ENCODE measurements around the gene CIBAR2. TPM values are rescaled to one million over a fixed set of nuclear protein-coding genes. Genes with fewer than 3 reads are reported as not detected.
"Not testable (repeated sequence)": the region's sequence is repeated elsewhere in the genome, so short reads cannot be mapped to it uniquely, and the experiment has no call there.

The CIBAR2 gene
- total and polyA plus RNA-seq, 4 experiments from 2014 or later: not detected

DNA sequence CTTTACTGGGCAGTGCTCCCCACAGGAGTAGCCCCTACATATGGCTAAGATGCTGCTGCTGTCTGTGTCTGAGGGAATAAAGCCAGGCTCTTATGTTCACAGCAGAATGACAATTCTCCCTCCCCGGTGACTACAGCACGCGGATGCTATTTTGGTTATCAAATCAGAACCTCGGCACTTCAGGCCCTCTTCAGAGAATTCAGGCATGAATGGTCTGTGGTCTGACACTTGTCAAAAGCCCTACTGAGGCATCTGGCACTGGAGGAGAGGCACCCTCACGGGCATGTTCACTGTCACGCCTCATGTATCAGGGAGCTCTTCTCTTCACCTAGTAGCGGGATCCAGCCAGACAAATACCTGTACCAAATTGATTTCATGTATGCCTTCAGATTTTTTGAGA, 54.3 kb downstream of the CIBAR2 start:
- H3K4me3 Mint-ChIP-seq: peak overlapping the region in 4 of 8 donors; percentile 5 to 71 (median 50)
- H3K4me1 ChIP-seq (ENCODE audit: insufficient read depth, low read length): peaks cover 43% of the 10 kb centered on the region
- H3K27me3 Mint-ChIP-seq: no peaks in the 10 kb centered on the region

DNA sequence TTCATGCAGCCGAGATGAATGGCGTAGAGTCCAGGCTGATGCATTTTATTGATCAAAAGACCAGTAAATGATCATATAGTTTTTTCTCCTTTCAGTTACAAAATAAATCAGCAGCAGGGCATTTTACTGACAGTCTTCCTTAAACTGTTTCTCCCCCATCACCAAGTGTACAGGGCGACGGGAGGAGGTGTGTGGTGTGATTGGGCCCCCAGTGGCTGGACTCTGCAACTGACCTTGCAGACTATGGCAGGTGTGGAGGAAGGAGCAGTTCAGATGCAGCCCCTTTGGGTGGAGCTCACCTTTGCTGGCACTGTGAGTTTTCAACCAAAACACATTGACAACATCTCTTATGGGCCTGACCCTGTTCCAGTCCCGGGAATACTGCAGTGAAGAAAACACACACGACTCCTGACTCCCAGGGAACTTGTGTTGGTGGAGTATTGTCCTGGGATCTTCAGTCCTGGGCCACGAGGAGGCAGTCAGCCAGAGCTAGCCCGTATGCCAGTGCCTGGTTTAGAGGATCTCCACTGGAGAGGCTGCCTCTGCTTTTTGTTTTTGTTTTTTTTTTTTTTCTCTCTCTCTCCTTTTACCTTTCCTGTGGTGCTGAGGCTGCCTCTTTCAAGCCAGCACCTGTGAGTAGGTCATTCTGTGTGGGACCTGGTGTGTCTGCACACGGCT, 54.9 kb downstream of the CIBAR2 start:
- CTCF ChIA-PET (ENCODE audit: partially characterized antibody): interaction anchor here (0.6 to 2.9 kb wide), 7 partner anchors 14 to 106 kb away, joined by 3 to 41 read pairs (median 5); partner anchors contain the start of gene ZDHHC7
- Histone ChIP-seq H3K4me3 (ENCODE audit: low read length in 2 of 2) (no peak overlapping the region), H3K4me1 (ENCODE audit: insufficient read depth, low read length) (peaks cover 43% of the 10 kb centered on the region), H3K9me3 (ENCODE audit: control insufficient read depth in 1 of 2, low read length in 2 of 2) (no peaks in the 10 kb centered on the region), H3K27me3 (ENCODE audit: insufficient read depth, low read length) (no peaks in the 10 kb centered on the region), H3K36me3 (ENCODE audit: insufficient read depth, low read length) (no peaks in the 10 kb centered on the region), H3K27ac (ENCODE audit: low read depth, low read length) (peak overlapping the region; percentile 6)
- H3K27me3 Mint-ChIP-seq: no peaks in the 10 kb centered on the region
- POLR2A ChIA-PET (ENCODE audit: partially characterized antibody): interaction anchor here (0.6 to 3.4 kb wide), 7 partner anchors 9 to 72 kb away, joined by 3 to 28 read pairs (median 4); partner anchors contain the start of genes KIAA0513 and ZDHHC7
- H3K4me1 Mint-ChIP-seq: peaks cover 37 to 50% (median 38%) of the 10 kb centered on the region in 4 donors
- H3K27ac Mint-ChIP-seq: peak overlapping the region; percentile 84 to 98 (median 95)
- peaks cover 0 to 1% of the 10 kb centered on the region in 2 donors for H3K36me3 Mint-ChIP-seq
- H3K4me3 Mint-ChIP-seq: peak overlapping the region in 7 of 8 donors; percentile 44 to 84 (median 56)
- intact Hi-C loops (cut with micrococcal nuclease): no loop called here
- DNase-seq: no peak
- no peaks in the 10 kb centered on the region for H3K9me3 Mint-ChIP-seq

More for the DNA sequence above, 54.3 kb downstream of the CIBAR2 start:
- POLR2A ChIA-PET (ENCODE audit: partially characterized antibody): interaction anchor here (0.9 to 3.1 kb wide), 4 partner anchors 8 to 33 kb away, joined by 3 to 25 read pairs (median 8); partner anchors contain the start of gene KIAA0513
- H3K27me3 ChIP-seq (ENCODE audit: insufficient read depth, low read length): no peaks in the 10 kb centered on the region
- CTCF ChIA-PET (ENCODE audit: partially characterized antibody): interaction anchor here (1.6 to 2.9 kb wide), 3 partner anchors 29 to 63 kb away, joined by 3 to 10 read pairs (median 9); partner anchors contain the start of gene ZDHHC7
- peak overlapping the region; percentile 6 for H3K27ac ChIP-seq (ENCODE audit: low read depth, low read length)
- intact Hi-C loops (cut with micrococcal nuclease): no loop called here
- no peaks in the 10 kb centered on the region for H3K36me3 ChIP-seq (ENCODE audit: insufficient read depth, low read length)
- Mint-ChIP-seq H3K4me1 (peaks cover 37 to 50% (median 39%) of the 10 kb centered on the region in 4 donors), H3K27ac (peak overlapping the region; percentile 81 to 98 (median 95)), H3K9me3 (no peaks in the 10 kb centered on the region), H3K36me3 (peaks cover 0 to 1% of the 10 kb centered on the region in 2 donors)
- H3K4me3 ChIP-seq (ENCODE audit: low read length in 2 of 2): no peak overlapping the region
- no peak for DNase-seq
- H3K9me3 ChIP-seq (ENCODE audit: control insufficient read depth in 1 of 2, low read length in 2 of 2): no peaks in the 10 kb centered on the region

DNA sequence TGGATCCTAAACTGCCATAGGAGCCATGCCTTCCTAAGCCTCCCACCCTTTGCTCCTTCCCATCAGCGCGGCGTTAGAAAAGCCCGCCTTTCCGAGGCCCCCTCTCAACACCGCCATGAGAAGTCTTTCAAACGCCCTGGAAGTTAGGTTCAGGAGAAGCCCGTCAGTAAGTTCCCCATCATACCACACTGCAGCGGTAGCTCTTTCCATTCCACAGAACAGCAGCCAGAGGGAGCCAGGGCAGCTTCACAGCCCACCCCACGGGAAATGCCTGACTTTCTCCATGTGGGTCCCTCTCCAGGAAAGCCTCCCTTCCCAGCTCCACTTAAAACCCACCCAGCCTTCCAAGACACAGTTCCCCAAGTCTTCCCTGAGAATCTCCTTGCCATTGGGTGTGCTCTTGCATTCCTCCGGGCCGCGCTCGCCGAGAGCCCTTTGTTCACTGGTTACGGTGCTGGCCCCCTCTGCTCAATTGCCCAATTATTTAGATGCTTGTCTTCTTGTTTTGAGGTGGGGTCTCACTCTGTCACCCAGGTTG, 56.0 kb downstream of the CIBAR2 start:
- Mint-ChIP-seq H3K27me3 (no peaks in the 10 kb centered on the region), H3K4me1 (peaks cover 34 to 48% (median 39%) of the 10 kb centered on the region in 4 donors), H3K4me3 (peak overlapping the region; percentile 71 to 92 (median 84)), H3K36me3 (peaks cover 0 to under 1% of the 10 kb centered on the region in 2 donors), H3K9me3 (no peaks in the 10 kb centered on the region), H3K27ac (peak overlapping the region; percentile 84 to 98 (median 95))
- Histone ChIP-seq H3K4me1 (ENCODE audit: insufficient read depth, low read length) (peaks cover 43% of the 10 kb centered on the region), H3K9me3 (ENCODE audit: control insufficient read depth in 1 of 2, low read length in 2 of 2) (no peaks in the 10 kb centered on the region), H3K27ac (ENCODE audit: low read depth, low read length) (peak overlapping the region; percentile 57), H3K4me3 (ENCODE audit: low read length in 2 of 2) (peak overlapping the region; percentile 24 to 59), H3K36me3 (ENCODE audit: insufficient read depth, low read length) (no peaks in the 10 kb centered on the region), H3K27me3 (ENCODE audit: insufficient read depth, low read length) (no peaks in the 10 kb centered on the region)
- ChIA-PET POLR2A (ENCODE audit: partially characterized antibody) (interaction anchor here (0.6 to 4.6 kb wide), 13 partner anchors 9 to 302 kb away, joined by 3 to 64 read pairs (median 4); partner anchors contain the start of genes KIAA0513 and ZDHHC7), CTCF (ENCODE audit: partially characterized antibody) (interaction anchor here (0.7 to 2.9 kb wide), 12 partner anchors 13 to 86 kb away, joined by 3 to 41 read pairs (median 5); partner anchors contain the start of gene ZDHHC7)
- intact Hi-C loops (cut with micrococcal nuclease): no loop called here
- DNase-seq: peak in 1 of 5 donors; percentile 11

DNA sequence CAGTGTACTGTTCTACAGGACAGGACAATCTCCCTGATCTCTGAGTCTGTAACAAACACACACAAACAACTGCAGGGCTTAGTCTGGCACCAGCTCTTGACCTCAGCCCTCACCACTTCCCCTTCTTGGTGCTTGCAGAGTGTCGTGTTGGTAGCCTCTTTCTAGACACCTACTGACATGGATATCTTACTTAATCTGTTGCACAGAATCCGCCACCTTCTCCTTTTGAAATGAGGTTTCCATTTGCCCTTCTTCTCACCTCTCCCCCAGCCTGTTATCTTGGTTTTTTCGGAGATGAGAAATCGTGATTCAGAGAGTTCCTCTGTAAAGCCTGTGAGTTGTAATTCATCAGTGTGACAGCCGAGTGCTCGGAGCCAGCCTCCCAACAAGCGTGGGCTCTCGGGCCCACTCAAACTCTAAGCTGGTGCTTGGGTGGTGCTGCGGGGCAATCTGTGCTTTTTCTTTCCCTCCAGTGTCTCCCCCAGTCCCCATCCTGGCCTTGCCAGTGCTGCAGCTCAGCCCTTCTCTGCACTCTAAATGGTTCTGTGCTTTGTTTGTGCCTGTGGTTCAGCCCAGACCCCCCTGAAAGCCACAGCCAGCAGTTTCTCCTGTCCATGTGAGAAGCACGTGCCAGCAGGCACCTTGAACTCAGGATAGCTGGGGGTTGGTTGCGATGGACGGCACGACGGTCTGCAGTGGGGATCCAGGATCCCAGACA, 56.6 kb downstream of the CIBAR2 start:
- ChIA-PET CTCF (ENCODE audit: partially characterized antibody) (interaction anchor here (0.7 to 2.9 kb wide), 11 partner anchors 12 to 85 kb away, joined by 3 to 41 read pairs (median 5); partner anchors contain the start of gene ZDHHC7), POLR2A (ENCODE audit: partially characterized antibody) (interaction anchor here (0.6 to 4.6 kb wide), 16 partner anchors 9 to 536 kb away, joined by 3 to 64 read pairs (median 3); partner anchors contain the start of genes KIAA0513 and ZDHHC7)
- DNase-seq: peak; percentile 81 to 94 (median 85)
- H3K36me3 ChIP-seq (ENCODE audit: insufficient read depth, low read length): no peaks in the 10 kb centered on the region
- H3K4me1 Mint-ChIP-seq: peaks cover 33 to 47% (median 39%) of the 10 kb centered on the region in 4 donors
- no peaks in the 10 kb centered on the region for H3K27me3 Mint-ChIP-seq
- peak overlapping the region; percentile 24 to 59 for H3K4me3 ChIP-seq (ENCODE audit: low read length in 2 of 2)
- H3K27ac ChIP-seq (ENCODE audit: low read depth, low read length): peak overlapping the region; percentile 57
- intact Hi-C loops (cut with micrococcal nuclease): loop anchor here (1.0 kb wide), 3 partner anchors 26 to 44 kb away; partner anchors contain the start of gene ZDHHC7
- no peaks in the 10 kb centered on the region for H3K27me3 ChIP-seq (ENCODE audit: insufficient read depth, low read length)
- H3K27ac Mint-ChIP-seq: peak overlapping the region; percentile 84 to 98 (median 95)
- no peaks in the 10 kb centered on the region for H3K9me3 Mint-ChIP-seq
- H3K4me1 ChIP-seq (ENCODE audit: insufficient read depth, low read length): peaks cover 43% of the 10 kb centered on the region
- H3K9me3 ChIP-seq (ENCODE audit: control insufficient read depth in 1 of 2, low read length in 2 of 2): no peaks in the 10 kb centered on the region
- H3K4me3 Mint-ChIP-seq: peak overlapping the region; percentile 71 to 92 (median 84)
- H3K36me3 Mint-ChIP-seq: no peaks in the 10 kb centered on the region

DNA sequence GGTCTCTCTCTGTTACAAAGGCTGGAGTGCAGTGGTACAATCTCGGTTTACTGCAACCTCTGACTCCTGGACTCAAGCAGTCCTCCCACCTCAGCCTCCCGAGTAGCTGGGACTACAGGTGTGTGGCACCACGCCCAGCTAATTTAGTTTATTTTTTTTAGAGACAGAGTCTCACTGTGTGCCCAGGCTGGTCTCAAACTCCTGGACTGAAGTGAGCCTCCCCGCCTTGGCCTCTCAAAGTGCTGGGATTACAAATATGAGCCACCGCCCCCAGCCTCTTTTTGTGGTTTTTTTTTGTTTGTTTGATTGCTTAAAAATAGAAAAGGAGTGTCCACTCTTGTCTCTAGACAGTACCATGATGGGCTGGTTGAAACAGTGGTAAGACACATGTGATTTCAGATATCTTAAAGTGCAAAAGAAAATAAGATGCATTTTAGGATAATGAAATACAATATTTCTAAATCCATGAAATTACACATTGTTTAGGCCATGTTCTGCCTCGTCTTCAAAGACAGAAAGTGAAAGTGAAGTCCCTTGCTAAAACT, 57.3 kb downstream of the CIBAR2 start:
- H3K4me3 Mint-ChIP-seq: peak overlapping the region; percentile 71 to 92 (median 84)
- H3K4me1 Mint-ChIP-seq: peaks cover 33 to 47% (median 39%) of the 10 kb centered on the region in 4 donors
- Histone ChIP-seq H3K27ac (ENCODE audit: low read depth, low read length) (peak overlapping the region; percentile 57), H3K27me3 (ENCODE audit: insufficient read depth, low read length) (no peaks in the 10 kb centered on the region), H3K4me1 (ENCODE audit: insufficient read depth, low read length) (peaks cover 43% of the 10 kb centered on the region), H3K36me3 (ENCODE audit: insufficient read depth, low read length) (no peaks in the 10 kb centered on the region), H3K4me3 (ENCODE audit: low read length in 2 of 2) (peak overlapping the region in 1 of 2 donors; percentile 59), H3K9me3 (ENCODE audit: control insufficient read depth in 1 of 2, low read length in 2 of 2) (no peaks in the 10 kb centered on the region)
- H3K27me3 Mint-ChIP-seq: no peaks in the 10 kb centered on the region
- peak overlapping the region; percentile 84 to 98 (median 95) for H3K27ac Mint-ChIP-seq
- no peaks in the 10 kb centered on the region for H3K36me3 Mint-ChIP-seq
- ChIA-PET CTCF (ENCODE audit: partially characterized antibody) (interaction anchor here (1.5 to 2.9 kb wide), 7 partner anchors 24 to 84 kb away, joined by 3 to 41 read pairs (median 6); partner anchors contain the start of gene ZDHHC7), POLR2A (ENCODE audit: partially characterized antibody) (interaction anchor here (1.1 to 4.6 kb wide), 12 partner anchors 8 to 536 kb away, joined by 3 to 64 read pairs (median 4); partner anchors contain the start of genes KIAA0513 and ZDHHC7)
- intact Hi-C loops (cut with micrococcal nuclease): loop anchor here (1.0 kb wide), 3 partner anchors 26 to 44 kb away; partner anchors contain the start of gene ZDHHC7
- no peak for DNase-seq
- H3K9me3 Mint-ChIP-seq: no peaks in the 10 kb centered on the region

DNA sequence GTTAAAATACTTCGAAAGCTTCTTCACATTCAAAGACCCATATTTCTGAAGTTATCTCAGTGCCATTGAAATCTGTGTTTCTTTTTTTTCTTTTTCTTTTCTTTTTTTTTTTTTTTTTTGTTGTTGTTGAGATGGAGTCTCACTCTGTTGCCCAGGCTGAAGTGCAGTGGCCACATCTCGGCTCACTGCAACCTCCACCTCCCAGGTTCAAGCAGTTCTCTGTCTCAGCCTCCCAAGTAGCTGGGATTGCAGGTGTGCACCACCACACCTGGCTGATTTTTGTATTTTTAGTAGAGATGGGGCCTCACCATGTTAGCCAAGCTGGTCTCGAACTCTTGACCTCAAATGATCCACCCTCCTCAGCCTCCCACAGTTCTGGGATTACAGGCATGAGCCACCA, 58.0 kb downstream of the CIBAR2 start:
- H3K27ac ChIP-seq (ENCODE audit: low read depth, low read length); intact Hi-C loops (cut with micrococcal nuclease); H3K9me3 Mint-ChIP-seq: not testable (repeated sequence)

More for the DNA sequence above, 58.0 kb downstream of the CIBAR2 start:
- CTCF ChIA-PET (ENCODE audit: partially characterized antibody): interaction anchor here (1.1 to 1.9 kb wide), 3 partner anchors 24 to 51 kb away, joined by 3 to 6 read pairs (median 5); no protein-coding TSS in a partner anchor
- H3K4me3 ChIP-seq (ENCODE audit: low read length in 2 of 2); H3K27me3 ChIP-seq (ENCODE audit: insufficient read depth, low read length); H3K36me3 ChIP-seq (ENCODE audit: insufficient read depth, low read length); DNase-seq; H3K27me3 Mint-ChIP-seq; H3K36me3 Mint-ChIP-seq; H3K4me3 Mint-ChIP-seq; H3K9me3 ChIP-seq (ENCODE audit: control insufficient read depth in 1 of 2, low read length in 2 of 2): not testable (repeated sequence)
- Mint-ChIP-seq H3K4me1 (peaks cover 34 to 43% (median 39%) of the 10 kb centered on the region in 4 donors), H3K27ac (peak overlapping the region in 5 of 7 donors; percentile 42 to 98 (median 95))
- peaks cover 43% of the 10 kb centered on the region for H3K4me1 ChIP-seq (ENCODE audit: insufficient read depth, low read length)
- POLR2A ChIA-PET (ENCODE audit: partially characterized antibody): interaction anchor here (1.1 to 4.6 kb wide), 4 partner anchors 9 to 50 kb away, joined by 3 to 64 read pairs (median 18); partner anchors contain the start of genes KIAA0513 and ZDHHC7
